Middle frontal gyrus (tissue), 1 donor: ENCODE data around the gene NHEJ1.

Experiments used
- DNase-seq: peaks from one replicate; pipeline ENCODE4 v3.0.0-alpha.2; 2015; ENCODE audit warnings: low spot score; ENCODE audit errors: extremely low spot score

NHEJ1 gene

DNA sequence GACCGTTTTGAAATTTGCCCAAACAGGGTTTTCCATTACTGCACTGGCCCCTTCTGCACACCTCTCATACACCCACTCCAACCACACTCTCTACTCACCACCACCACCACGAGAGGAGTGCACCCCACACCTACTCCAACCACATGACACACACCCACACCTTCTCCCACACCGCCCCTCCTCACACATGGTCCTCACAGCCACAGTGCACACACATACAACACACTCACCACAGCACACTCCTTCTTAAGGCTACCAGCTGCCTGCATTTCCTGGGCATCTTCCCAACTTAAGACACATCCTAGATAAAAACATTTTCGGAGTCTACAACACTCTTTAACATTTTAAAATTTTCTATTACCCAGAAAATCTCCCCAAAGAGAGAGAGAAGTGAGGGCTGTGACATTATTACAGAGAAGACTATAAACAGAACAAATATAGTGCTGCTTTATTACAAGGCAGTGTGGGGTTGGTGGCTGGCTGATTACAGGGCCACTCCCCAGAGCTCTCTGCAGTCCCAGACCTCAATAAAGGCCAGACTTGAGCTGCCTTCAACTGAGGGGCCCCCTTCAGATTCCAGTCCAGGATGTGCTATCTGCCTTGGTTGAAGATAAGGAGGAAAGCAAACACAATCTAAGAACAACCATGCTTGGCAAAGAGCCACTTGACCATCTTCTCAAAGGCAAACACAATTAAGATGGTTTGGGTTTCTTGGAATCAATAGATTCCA is 36.1 kb downstream of the NHEJ1 start:
- DNase-seq: peak; percentile 6

DNA sequence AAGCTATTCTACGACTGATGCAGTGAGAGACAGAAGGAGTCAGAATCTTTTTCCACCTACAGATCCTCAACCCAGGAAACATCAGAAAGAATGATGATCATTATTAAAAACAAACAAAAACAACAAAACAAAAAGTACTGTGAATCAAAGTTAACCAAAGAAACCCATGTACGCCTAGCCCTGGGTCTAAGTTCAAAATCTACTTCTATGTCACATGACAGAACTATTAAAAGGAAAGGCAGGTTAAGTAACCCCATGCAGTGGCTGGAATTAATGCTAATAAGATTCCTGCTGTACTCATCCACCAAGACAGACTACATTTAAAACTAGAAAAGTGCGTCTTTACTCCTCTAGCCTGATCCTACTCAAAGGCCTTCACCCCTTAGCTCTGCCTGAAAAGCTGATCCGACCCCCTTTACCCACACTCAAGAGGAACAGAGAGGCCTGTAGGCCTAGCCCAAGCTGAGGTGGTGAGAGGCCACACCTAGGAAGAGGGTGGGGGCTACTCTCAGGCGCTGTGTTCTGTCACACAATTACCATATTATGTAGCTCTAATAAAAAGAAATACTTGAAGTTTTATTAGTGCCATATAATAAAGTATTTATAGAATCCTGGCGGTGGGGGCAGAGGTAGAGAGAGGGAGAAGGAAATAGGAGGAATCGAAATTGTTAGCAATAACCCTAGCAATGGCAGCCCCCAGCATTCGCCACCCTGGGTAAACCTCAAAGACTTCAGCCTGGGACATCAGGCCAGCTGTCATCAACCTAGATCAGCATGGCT is 37.1 kb downstream of the NHEJ1 start:
- DNase-seq: no peak

DNA sequence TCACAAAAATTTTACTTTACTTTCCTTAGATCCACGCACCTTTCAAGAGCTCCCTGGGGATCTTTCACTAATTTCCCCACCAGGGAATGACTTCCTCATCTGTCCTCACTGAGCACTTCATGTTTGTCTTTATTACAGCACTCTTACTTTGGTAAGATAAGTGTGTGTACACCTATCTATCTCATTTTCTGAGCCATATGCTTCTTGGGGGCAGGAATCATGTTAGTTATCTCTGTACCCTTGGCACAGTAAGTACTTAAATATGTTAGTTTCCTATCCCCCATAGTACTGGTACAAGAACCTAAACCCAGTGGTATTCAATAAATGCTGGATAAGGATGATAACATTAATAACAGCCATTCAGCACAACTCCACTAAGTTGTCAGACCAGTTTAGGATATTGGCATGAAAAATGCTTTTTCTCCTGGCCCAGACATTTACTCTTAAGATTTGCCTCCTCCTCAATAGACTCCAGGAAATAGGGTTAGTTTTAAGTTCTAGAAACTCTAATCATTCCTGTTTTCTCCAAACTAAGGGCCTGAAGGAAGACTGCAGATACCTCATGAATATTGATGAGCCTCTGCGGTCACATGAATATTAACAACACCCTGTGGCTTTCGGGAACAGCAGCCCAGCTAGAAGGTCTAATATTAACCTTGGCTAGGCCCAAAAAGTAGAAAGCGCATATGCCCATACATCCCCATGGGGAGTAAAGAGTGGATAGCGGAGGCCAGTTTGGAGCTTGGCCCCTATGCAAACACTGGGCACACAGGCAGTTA is 38.2 kb downstream of the NHEJ1 start:
- DNase-seq: no peak

DNA sequence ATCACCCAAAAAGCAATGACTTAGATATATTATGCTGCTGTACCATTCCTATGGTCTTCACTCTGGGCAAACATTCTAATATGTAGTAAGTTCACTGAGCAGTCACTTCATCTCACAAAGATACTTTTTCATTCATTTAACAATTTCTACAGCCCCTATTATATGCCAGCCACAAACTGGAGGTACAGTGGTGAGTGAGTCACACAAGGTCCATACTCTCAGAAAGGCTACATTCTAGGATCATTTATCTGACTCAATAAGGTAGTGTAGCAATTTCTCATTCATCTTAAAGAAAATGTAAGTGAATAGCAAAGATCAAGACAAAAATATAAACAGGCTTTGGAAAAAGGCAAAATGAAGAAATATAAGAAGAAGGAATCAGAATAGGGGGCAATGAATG is 40.5 kb downstream of the NHEJ1 start:
- DNase-seq: no peak

DNA sequence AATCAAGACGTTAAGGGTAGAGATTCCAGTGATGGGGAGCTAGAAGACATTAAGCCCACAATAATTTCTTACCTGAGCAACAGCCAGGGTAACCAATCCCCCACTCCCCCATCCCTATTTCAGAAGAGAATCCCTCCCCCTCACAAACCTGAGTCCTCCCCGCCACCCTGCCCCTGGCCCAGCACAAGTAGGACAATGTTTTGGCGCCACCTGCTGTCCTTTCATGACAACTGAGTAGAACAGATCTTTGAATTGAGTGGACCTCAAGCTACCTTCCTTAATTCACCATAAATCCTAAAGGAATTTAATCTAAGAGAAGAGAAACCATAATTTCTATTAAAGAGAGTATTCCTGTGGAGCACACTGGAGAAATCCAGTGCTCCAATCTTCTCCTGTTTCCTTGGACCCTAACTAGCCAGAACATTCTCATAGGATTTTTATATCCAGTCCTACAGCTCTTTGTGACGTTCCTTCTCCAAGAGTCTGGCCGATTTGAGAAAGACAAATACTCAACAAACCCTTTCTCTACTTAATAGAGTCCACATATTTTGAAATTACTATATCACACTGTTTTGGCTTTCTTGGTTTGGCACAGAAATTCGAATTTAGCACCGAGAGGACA is 41.1 kb downstream of the NHEJ1 start:
- peak; percentile 27 for DNase-seq

DNA sequence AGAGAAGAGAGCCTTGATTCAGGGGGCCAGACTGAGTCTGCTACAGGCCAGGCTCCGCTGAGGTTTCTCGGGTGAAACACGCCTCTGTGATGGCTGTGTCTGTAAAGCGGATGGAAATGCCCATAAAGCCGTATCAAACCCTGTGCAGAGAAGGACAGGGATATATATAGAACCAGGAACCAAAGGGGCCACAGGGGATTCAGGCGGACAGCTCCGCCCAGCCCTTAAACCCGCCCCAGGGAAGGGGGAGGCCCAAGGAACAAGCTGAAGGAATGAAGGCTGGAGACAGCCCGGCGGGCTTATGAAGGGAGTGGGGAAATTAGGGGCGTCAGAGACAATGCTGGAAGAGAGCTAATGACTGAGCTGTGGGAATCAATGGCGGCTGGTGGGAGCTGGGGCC is 42.1 kb downstream of the NHEJ1 start:
- no peak for DNase-seq

DNA sequence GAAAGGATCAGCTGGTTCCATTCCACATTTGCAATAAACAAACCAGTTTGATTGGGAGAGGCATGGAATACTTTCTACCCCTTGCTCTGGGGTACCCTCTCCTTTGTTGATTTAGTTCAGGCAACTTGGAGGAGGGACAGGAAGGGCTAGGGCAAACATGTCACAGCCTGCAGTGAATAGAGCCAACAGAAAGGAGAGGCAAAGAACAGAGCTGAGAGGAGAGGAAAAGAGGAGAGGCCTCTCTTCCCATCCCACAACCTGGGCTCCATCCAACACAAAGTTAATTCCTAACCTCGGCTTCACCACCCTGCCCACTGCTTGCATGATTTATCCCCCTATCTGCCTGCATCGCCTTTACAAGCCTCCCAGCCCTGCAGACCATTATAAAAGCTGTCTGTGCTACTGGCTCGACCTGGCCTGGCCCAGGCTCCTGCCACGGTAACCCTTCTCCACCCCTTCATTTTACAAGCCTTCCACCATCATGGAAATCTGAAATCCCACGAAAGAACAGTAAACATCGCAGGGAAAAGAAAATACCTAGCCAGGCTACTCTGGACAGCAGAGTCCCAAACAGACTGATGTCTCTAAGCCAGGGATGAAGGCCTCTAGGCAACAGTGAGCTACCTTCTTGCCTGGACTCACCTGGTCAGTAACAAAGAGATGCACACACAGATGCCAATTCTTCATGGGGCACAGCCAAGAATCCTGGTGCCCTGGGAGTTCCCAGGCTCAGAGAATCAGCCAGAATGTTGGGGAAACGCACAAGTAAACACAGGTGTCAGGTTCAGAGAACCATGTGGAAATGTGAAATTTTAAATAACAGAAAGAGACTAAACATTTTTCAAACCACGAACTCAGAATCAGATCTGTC is 43.6 kb downstream of the NHEJ1 start:
- DNase-seq: no peak

DNA sequence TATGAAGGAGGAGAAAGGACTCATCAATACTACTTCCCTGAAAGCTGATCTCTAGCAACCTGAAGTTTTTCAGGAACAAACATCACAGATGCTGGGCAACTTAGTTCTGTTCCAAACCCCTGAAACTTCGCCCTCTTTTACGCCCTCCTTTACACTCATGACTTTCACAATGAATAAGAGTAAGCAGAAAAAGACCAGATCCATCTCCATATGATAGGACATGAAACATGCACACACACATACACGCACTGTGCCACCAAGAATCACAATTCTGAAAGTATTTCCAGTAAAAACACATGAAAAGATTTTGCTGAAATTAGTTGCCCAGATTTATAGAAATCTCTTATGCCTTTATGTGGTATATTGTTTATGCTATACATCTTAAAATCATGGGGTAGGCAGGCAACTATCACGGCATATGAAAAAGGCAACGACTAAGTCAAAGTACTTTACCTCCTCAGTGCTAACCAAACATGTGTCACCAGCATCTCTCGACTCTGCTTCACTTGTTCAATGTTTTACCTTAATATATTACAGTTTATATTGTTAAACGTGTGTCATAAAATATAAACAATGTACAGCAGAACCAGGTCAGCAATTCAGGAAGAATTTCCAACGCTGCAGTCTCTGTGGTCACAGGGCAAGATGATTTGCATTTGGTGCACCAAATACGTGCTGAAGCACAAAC is 47.8 kb downstream of the NHEJ1 start:
- no peak for DNase-seq

DNA sequence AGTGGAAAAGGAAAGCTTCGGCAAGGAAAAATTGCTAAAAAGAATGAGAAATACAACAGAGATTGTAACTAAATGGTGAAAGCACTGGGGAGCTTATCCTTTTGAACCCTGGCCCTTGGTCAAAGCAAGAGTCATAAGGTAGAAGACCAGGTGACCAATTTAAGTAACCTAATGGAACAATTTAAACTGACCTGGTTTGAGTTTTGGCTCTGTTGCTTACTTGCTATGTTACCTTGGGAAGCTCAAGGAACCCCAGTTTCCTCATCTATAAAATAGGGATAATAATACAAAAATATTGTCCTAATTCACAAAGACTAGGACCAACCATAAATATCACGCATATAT is 48.6 kb downstream of the NHEJ1 start:
- DNase-seq: no peak

DNA sequence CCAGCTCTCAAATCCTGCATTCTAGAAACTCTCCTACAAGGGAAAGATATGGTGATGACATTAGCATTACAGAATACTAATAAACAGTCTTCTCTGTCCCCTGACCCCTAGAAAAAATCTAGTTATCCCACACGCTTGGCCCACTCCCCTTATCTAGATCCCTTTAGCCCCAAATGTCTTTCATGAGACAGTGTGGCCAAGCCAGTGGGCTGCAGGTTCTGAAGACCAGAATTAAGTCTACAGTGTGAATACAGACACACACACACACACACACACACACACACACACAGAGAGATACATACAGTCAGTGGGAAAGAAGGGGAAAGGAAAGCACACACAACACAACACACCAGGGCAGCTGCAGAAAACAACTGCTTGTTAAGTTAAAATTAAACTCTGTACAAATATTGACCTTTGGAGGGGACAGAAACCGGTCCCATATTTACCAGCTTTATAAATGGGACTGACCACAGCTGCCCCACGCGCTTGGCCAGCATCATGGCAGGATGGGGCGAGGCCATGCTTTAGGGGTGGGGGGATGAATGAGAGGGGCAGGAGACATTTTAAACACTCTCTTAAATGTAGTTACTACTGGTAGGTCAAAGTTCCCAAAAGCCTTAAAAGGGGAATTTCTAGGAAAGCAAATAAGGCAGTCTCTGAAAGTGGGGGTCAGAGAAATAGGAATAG is 49.1 kb downstream of the NHEJ1 start:
- DNase-seq: no peak

DNA sequence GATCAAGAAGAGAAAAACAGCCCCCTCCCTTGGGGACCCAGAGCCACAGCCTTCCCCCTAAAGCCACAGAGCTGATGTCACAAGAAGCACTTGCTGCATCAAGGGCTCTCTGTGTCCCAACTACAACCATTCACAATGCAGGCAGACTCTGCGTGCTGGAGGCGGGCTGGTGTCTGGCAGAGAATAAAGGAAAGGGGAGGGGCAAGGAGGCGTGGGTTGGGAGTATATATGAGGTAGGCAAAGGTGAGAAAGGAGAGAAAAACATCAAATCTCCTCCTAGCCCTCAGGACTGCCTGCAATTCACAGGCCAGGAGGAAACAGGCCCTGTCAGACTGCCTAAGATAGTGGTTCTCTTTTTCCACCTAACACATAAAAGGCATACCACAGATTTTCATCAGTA is 51.1 kb downstream of the NHEJ1 start:
- no peak for DNase-seq

DNA sequence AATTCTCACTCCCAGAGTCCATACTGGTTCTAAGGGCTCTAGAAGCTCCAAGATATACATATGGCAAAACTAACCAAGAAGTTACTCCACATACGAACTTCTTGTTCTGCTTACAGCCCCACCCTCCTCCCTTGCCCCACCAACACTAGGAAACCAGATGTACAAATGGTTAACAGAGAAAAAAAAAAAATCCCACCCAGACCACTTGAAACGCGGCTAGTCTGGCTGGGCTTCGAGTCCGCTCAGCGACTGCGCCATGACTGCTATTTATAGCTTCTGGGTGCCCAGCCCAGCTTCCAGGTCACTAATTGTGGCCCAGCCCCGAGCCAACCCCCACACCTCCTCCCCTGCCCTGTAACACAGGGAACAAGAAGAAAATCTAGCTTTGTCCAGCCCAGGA is 52.9 kb downstream of the NHEJ1 start:
- DNase-seq: no peak

DNA sequence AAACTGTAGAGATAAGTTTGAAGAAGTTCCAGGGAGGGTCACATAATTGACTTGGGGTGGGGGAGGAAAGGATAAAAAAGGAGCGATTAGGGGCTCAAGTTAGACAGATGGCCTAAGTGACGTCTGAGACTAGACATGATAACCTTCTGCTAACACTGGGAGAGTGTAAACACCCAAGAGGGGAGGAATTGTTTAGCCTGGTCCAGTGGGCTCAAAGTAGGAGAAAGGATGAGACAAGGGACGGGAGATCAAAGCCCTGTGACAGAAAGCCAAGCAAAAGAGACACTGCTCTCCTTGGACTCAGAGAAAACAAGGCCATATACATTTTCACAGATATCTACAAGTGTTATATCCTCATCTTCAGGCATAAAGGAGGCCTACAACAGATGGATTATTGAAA is 54.4 kb downstream of the NHEJ1 start:
- DNase-seq: no peak

DNA sequence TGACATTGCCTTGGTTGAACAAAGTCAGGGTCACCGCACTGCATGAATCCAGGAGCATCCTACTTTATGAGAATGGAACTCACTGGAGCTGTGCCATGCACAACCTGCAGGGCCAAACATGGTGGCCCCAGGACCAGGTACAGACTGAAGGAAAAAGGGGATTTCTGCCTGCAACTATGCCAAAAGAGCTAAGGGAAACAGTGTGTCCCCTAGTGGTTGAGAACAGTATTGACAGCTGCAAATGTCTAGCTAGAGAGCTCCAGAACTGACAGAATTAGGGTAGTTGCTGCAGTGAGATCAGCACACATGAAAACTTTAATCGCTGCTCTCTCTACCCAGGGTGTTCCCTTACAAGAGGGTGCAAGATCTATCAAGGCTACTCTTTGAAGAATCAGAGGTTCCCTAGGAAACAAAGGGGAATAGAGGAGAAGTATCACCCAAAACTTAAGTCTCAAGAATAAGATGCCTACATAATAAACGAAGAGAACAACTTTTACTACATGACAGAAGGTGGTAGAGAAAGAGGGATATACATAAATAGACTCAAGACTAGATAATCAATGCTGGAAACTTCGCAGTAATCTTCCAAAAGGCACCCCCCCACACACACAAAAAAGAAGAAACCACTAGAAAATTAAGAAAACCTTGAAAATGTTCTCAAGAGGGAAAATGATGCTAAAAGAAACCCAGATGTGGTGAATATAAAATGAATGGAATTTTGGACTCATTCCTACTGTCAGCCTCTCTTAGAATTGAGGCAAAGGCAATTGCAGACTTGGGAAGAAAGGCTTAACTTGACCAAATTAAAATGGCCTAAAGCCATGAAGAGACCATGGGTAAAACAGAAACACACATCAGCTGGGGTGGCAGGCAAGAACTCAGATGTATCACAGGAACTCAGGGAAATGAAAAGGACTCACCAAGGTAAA is 56.2 kb downstream of the NHEJ1 start:
- DNase-seq: no peak

DNA sequence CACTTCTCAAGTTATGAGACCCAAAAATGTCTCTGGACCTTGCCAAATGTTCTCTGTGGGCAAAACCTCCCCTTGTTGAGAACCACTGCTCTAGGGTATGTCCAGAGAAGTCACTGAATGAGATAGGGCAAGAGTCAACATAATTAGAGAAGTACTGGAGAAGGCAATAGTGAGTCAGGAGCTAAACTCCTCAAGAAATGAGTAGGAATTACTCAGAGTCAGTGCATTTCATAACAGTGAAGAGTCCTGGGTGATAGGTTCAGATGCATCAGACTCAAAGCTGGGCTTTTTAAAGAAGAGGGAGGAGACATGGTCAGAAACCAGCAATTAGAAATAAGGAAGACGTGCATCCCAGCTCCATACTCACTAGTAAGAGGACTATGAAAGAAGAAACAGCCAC is 61.3 kb downstream of the NHEJ1 start:
- DNase-seq: no peak

DNA sequence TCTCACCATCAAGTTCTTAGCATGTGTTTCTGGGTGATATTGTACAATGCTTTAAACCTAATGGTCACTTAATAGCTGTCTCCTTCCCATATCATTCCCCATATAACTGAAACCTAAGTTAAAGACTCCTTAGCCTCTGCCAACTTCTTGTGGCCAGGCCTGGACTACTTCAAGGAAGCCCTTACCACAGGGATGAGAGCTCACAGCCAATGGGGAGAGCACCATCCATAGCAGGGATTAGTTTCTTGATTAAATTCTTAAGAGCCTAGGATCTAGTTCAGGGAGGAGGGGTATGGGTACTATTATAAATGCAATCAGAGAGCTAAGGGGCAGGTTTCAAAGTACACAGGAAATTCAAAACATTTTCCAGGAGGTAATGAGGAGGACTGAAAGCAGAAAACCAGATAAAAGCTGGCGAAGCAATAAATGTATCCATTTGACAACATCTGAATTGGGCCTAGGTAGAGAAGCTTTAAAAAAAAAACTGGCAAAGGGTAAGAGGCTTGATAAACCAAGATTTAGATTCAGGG is 65.1 kb downstream of the NHEJ1 start:
- no peak for DNase-seq

DNA sequence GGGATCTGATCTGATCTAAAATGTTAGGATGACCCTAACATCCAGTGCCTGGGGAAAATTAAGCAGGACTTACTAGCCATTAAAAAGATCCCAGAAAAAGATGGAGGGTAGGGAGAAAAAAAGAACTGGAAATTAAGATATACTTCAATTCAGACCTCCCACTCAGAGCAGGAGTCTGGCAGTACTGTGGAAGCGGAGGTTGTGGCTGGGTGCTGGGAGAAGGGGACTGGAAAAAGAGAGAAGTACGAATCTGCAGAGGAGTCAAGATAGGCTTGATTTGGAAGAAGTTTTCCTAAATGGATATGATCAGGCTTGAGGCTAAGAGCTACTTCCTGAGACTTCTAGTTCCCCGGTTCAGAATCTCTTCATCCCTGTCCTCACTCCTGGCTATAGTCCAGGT is 66.4 kb downstream of the NHEJ1 start:
- no peak for DNase-seq
